GM12875 (cell line): ENCODE data around the gene MYO18B.

Experiments used
- H3K4me3 ChIP-seq: one replicate; pipeline ENCODE4 v1.5.1; 2011; ENCODE audit warnings: low read depth, low read length, control low read depth
- TF ChIP-seq, protein P1 (sequence below): IDR thresholded peaks from 2 replicates; pipeline ENCODE4 v1.5.1; 2011; ENCODE audit warnings: low read depth, mild to moderate bottlenecking, control low read depth, inconsistent platforms, low read length, moderate library complexity, borderline replicate concordance; ENCODE audit not compliant: insufficient read depth

Gene MYO18B

DNA sequence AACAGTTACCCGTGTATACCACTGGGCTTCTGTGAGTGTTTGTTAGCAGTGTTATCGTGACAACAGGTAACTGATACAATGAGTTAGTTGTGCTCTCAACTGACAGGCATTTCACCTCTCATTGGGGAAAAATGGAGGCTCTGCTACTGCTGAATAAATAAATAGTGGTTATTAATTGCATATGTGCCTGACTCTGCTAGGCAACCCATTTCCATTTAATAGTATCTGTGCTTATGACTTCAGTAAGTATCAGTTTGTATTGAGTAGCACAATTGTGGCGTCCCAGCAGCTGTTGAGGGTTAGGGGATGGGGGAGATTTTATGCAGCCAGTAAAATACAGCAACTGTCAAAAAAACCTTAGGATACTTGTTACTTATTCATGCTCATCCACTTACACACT is 303.9 kb downstream of the MYO18B start:
- TF ChIP-seq, protein P1, sequence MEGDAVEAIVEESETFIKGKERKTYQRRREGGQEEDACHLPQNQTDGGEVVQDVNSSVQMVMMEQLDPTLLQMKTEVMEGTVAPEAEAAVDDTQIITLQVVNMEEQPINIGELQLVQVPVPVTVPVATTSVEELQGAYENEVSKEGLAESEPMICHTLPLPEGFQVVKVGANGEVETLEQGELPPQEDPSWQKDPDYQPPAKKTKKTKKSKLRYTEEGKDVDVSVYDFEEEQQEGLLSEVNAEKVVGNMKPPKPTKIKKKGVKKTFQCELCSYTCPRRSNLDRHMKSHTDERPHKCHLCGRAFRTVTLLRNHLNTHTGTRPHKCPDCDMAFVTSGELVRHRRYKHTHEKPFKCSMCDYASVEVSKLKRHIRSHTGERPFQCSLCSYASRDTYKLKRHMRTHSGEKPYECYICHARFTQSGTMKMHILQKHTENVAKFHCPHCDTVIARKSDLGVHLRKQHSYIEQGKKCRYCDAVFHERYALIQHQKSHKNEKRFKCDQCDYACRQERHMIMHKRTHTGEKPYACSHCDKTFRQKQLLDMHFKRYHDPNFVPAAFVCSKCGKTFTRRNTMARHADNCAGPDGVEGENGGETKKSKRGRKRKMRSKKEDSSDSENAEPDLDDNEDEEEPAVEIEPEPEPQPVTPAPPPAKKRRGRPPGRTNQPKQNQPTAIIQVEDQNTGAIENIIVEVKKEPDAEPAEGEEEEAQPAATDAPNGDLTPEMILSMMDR: no peak
- no peak overlapping the region for H3K4me3 ChIP-seq

DNA sequence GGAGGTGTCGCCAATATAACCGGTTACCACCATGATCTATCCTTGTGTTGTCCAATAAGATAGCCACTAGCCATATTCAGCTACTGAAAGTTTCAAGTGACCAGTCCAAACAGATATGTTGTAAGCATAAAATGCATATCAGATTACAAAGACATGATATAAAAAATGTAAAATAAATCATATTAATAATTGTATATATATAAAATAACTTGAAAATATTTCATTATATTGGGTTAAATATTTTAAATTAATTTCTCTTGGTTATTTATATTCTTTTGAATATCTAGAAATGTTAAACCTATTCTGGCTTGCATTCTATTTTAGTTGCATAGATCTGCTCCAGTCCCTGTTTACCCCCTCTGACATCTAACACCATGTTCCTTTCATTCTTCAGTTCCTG is 305.5 kb downstream of the MYO18B start:
- TF ChIP-seq, protein P1: no peak
- H3K4me3 ChIP-seq: no peak overlapping the region

DNA sequence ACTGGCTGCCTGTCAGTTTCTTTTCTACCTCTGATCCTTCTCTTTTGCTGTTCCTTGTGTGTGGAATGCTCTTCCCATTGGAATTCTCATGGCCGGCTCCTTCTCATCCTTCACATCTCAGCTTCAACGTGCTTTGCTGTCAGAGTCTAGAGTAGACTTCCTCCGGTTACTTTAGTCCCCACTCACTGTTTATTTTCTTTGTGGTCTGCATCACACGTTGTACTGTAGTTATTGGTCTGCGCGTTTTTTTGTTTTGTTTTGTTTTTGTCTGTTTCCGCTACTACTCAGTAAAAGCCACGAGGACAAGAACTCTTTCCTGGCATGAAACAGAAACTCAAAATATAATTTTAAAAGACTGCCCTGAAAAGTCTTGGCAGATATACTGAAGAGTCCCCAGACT is 305.9 kb downstream of the MYO18B start:
- TF ChIP-seq, protein P1: no peak
- no peak overlapping the region for H3K4me3 ChIP-seq

DNA sequence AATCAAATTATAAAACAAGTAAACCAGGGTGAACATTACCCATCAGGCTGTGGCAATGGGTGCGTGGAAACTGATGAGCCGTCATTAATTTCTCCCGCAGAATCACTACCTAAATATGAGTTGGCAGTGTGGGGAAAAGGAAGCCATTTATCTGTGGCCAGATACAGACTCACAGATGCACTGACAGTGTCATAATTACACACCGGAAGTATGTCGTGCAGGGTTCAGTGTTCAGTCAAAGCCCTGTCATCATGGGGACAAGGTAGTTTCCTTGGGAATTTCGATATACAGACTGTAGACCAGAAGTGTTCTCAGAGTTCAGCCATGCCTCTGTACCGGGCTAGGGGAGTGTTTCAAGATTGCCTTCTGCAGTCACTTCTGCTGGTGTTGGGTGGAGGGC is 308.1 kb downstream of the MYO18B start:
- TF ChIP-seq, protein P1: no peak
- H3K4me3 ChIP-seq: no peak overlapping the region

DNA sequence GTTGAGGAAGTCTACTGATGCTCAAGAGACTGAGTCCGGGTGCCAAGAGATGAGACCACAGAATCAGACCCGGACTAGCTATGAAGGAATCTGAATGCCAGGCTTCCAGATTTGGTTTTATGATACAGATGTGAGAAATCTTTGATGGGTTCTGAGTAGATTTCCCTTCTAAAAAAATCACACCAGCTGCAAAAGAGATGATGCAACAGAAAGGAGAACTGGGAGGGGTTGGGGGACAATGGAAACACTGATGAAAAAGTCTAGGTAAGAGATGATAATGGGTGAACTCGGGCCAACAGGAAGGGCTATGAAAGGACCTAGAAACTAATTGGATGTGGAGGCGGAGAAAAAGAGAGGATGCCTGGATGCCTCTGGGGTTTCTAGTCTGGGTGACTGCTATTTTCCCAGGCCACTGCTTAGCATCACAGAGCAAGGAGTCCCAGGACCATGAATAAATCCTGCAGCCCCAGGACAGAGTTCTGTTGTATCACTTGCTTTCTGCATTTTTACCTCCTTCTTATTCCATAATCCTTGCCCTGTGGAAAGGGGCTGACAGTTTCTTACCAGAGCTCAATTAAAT is 311.8 kb downstream of the MYO18B start:
- H3K4me3 ChIP-seq: no peak overlapping the region
- TF ChIP-seq, protein P1: no peak

DNA sequence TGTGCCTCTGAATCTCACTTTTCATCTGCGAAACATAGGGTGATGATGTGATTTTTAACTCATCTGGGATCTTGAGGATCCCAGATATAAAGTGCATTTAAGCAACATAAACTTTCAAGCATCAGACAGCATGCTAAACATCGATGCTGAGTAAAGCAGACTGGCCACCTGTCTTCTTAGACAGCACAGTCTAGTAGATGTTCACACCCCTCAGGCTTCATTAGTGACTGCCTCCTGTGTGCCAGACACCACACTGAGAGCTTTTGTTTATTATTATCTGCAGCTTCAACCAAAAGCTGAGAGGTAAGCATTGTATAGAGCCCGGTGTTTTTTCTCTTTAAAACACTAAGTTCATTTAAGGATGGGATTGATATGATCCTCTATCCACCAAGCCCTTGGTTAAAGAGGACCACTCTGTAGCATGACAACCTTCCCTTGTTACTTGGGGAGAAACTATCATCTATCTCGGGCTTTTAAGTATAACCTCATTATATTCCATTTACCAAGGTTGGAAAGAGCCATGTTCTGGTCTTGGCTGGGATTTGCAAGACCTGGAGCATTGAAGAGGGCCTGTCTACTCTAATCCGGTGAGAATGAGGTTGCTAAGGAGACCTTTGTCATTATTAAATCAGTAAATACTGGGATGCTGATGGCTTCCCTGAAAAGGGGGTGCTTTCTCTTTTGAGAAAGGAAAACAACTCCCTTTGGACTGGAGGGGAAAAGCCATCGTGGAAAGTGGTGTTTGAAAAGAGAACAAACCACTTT is 313.0 kb downstream of the MYO18B start:
- TF ChIP-seq, protein P1: no peak
- H3K4me3 ChIP-seq: no peak overlapping the region

DNA sequence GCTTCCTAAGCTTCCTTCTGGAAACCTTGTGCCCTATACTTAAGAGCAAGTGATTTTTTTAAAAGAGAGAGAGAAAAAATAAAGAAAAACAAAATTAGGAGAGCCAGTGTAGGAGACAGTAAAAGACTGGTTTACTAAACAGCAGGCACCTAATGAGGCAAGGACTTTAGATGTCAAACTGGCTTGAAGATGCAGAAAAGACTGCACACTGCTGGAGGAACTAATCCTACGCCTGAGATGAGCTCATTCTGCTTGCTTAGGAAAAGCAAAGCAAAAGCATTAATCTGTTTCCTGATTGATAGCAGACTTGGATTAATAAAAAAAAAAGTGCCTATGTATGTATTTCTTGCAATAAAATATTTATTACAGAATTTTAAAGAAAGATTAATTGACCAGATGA is 313.7 kb downstream of the MYO18B start:
- TF ChIP-seq, protein P1: no peak
- H3K4me3 ChIP-seq: no peak overlapping the region
